ENCODE measurements around the gene DENND5B.

Gene DENND5B

DNA sequence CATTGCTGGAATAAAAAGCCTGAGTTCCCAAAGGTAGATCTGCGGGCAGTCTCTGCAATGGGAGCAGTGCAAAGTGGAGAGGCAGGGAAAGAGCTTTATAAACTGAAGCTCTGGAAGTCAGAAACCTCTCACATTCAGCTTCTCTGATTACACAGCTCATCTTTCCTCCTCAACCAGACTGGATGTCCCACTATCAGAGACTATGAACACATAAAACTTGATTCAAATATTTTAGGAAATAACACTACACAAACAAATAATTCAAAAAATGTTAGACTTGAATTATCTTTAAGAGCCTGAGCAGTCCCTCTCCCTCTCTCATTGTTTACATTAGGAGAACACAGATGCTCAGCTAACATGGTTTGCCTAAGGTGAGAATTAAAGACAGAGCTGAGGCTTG is 72.9 kb downstream of the DENND5B start:
- no peaks in the 10 kb centered on the region for H3K27me3 ChIP-seq (ENCODE audit: low read depth, low read length)
- H3K4me3 ChIP-seq (ENCODE audit: low read length) = no peak overlapping the region
- H3K36me3 ChIP-seq (replicated peaks; ENCODE audit: low read depth, low read length) = no peaks in the 10 kb centered on the region
- H3K9me3 ChIP-seq (ENCODE audit: insufficient read depth, low read length) = no peaks in the 10 kb centered on the region
- no peak overlapping the region for H2AFZ ChIP-seq (ENCODE audit: low read depth, low read length)
- peaks cover 8% of the 10 kb centered on the region for H4K20me1 ChIP-seq (ENCODE audit: insufficient read depth, low read length)
- no peak overlapping the region for H3K4me2 ChIP-seq (ENCODE audit: low read length)
- H3K4me1 ChIP-seq (ENCODE audit: low read length) = no peaks in the 10 kb centered on the region
- no peak overlapping the region for H3K27ac ChIP-seq (ENCODE audit: low read length)
- no peak overlapping the region for H3K9ac ChIP-seq (ENCODE audit: low read length)
- TF ChIP-seq, protein P1, sequence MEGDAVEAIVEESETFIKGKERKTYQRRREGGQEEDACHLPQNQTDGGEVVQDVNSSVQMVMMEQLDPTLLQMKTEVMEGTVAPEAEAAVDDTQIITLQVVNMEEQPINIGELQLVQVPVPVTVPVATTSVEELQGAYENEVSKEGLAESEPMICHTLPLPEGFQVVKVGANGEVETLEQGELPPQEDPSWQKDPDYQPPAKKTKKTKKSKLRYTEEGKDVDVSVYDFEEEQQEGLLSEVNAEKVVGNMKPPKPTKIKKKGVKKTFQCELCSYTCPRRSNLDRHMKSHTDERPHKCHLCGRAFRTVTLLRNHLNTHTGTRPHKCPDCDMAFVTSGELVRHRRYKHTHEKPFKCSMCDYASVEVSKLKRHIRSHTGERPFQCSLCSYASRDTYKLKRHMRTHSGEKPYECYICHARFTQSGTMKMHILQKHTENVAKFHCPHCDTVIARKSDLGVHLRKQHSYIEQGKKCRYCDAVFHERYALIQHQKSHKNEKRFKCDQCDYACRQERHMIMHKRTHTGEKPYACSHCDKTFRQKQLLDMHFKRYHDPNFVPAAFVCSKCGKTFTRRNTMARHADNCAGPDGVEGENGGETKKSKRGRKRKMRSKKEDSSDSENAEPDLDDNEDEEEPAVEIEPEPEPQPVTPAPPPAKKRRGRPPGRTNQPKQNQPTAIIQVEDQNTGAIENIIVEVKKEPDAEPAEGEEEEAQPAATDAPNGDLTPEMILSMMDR (IDR thresholded peaks at IDR 0.05; ENCODE audit: low read depth, low read length) = no peak
- no peak for TF ChIP-seq EZH2phosphoT487 (IDR thresholded peaks at IDR 0.05; ENCODE audit: low read depth)
- peaks cover 24% of the 10 kb centered on the region for H3K79me2 ChIP-seq (ENCODE audit: low read length)

DNA sequence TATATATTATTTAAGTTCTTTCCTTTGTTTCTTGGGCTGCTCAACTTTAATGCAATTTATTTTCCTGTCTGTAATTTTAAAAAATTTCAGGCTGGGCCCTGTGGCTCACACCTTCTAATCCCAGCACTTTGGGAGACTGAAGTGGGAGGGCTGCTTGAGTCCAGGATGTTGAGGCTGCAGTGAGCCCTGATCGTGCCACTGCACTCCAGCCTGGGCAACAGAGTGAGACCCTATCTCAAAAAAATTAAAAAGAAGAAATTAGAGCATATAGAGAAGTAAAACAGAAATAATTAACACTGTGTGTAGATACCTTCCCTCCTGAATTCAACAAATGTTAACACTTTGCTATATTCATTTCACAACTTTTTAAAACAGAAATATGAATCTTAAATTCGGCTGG is 74.2 kb downstream of the DENND5B start:
- Histone ChIP-seq H4K20me1 (ENCODE audit: insufficient read depth, low read length) (peaks cover 8% of the 10 kb centered on the region; the same call in 1 of the 2 replicates), H3K4me1 (ENCODE audit: low read length) (no peaks in the 10 kb centered on the region), H3K9me3 (ENCODE audit: insufficient read depth, low read length) (no peaks in the 10 kb centered on the region), H3K36me3 (replicated peaks; ENCODE audit: low read depth, low read length) (no peaks in the 10 kb centered on the region), H2AFZ (ENCODE audit: low read depth, low read length) (no peak overlapping the region), H3K9ac (ENCODE audit: low read length) (no peak overlapping the region), H3K27me3 (ENCODE audit: low read depth, low read length) (no peaks in the 10 kb centered on the region), H3K4me2 (ENCODE audit: low read length) (no peak overlapping the region), H3K4me3 (ENCODE audit: low read length) (no peak overlapping the region), H3K27ac (ENCODE audit: low read length) (no peak overlapping the region), H3K79me2 (ENCODE audit: low read length) (peaks cover 15% of the 10 kb centered on the region; the same call in 1 of the 2 replicates)
- TF ChIP-seq EZH2phosphoT487 (IDR thresholded peaks at IDR 0.05; ENCODE audit: low read depth) = no peak

DNA sequence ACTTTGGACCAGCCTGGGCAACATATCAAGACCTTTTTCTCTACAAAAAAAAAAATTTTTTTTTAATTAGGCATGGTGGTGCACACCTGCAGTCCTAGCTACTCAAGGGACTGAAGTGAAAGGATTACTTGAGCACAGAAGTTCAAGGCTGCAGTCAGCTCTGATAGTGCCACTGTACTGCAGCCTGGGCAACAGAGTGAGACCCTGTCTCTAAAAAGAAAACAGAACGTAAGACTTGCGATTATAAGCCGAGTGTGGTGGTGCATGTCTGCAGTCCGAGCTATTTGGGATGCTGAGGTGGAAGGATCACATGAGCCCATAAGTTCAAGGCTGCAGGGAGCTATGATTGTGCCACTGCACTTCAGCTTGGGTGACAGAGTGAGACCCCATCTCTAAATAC is 76.0 kb downstream of the DENND5B start:
- Histone ChIP-seq H3K4me3 (ENCODE audit: low read length) (no peak overlapping the region), H3K27ac (ENCODE audit: low read length) (no peak overlapping the region), H3K4me2 (ENCODE audit: low read length) (no peak overlapping the region), H3K4me1 (ENCODE audit: low read length) (no peaks in the 10 kb centered on the region), H4K20me1 (ENCODE audit: insufficient read depth, low read length) (peaks cover 8% of the 10 kb centered on the region; the same call in 1 of the 2 replicates), H3K36me3 (replicated peaks; ENCODE audit: low read depth, low read length) (no peaks in the 10 kb centered on the region), H2AFZ (ENCODE audit: low read depth, low read length) (no peak overlapping the region), H3K9ac (ENCODE audit: low read length) (no peak overlapping the region), H3K27me3 (ENCODE audit: low read depth, low read length) (no peaks in the 10 kb centered on the region), H3K9me3 (ENCODE audit: insufficient read depth, low read length) (no peaks in the 10 kb centered on the region), H3K79me2 (ENCODE audit: low read length) (peaks cover 13% of the 10 kb centered on the region; the same call in 1 of the 2 replicates)
- no peak for TF ChIP-seq EZH2phosphoT487 (IDR thresholded peaks at IDR 0.05; ENCODE audit: low read depth)
- TF ChIP-seq, protein P1 (IDR thresholded peaks at IDR 0.05; ENCODE audit: low read depth, low read length) = no peak

DNA sequence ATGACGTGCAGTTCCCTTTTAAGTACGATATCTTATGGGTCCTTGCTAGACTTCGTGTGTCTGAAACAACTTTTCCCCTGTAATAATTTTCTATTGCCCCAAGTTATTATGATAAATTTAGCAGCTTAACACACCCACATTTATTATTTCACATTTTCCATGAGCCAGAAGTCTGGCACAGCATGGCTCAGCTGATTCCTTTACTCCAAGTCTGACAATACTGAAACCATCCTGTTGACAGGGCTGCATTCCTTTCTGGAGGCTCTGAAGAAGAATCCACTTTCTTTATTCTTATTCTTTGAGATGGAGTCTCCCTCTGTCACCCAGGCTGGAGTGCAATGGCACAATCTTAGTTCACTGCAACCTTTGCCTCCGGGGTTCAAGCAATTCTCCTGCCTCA is 80.9 kb downstream of the DENND5B start:
- Histone ChIP-seq H2AFZ (ENCODE audit: low read depth, low read length) (no peak overlapping the region), H3K79me2 (ENCODE audit: low read length) (peaks cover 20% of the 10 kb centered on the region), H3K27ac (ENCODE audit: low read length) (no peak overlapping the region)

More for the DNA sequence above, 80.9 kb downstream of the DENND5B start:
- H3K4me2 ChIP-seq (ENCODE audit: low read length) = no peak overlapping the region
- no peak overlapping the region for H3K9ac ChIP-seq (ENCODE audit: low read length)
- H3K4me1 ChIP-seq (ENCODE audit: low read length) = no peaks in the 10 kb centered on the region
- H3K9me3 ChIP-seq (ENCODE audit: insufficient read depth, low read length) = 0 out of 2 replicates have a peak, but pooled peaks cover under 1% of the 10 kb centered on the region
- H3K27me3 ChIP-seq (ENCODE audit: low read depth, low read length) = no peaks in the 10 kb centered on the region
- H3K36me3 ChIP-seq (replicated peaks; ENCODE audit: low read depth, low read length) = no peaks in the 10 kb centered on the region
- TF ChIP-seq EZH2phosphoT487 (IDR thresholded peaks at IDR 0.05; ENCODE audit: low read depth) = no peak
- TF ChIP-seq, protein P1 (IDR thresholded peaks at IDR 0.05; ENCODE audit: low read depth, low read length) = no peak
- H3K4me3 ChIP-seq (ENCODE audit: low read length) = no peak overlapping the region
- H4K20me1 ChIP-seq (ENCODE audit: insufficient read depth, low read length) = peaks cover 5% of the 10 kb centered on the region; the same call in 1 of the 2 replicates
